NCI-H2107 (cell line): ENCODE data around the gene ANO5.
A peak's percentile ranks its signal among the peaks of the same experiment; 100 is the strongest.
"Not testable (repeated sequence)": the region's sequence is repeated elsewhere in the genome, so short reads cannot be mapped to it uniquely, and the experiment has no call there.

Source experiments
- DNase-seq: peaks from one replicate; lab custom pipeline; 2025; lab: John Stamatoyannopoulos, UW

Gene ANO5

DNA sequence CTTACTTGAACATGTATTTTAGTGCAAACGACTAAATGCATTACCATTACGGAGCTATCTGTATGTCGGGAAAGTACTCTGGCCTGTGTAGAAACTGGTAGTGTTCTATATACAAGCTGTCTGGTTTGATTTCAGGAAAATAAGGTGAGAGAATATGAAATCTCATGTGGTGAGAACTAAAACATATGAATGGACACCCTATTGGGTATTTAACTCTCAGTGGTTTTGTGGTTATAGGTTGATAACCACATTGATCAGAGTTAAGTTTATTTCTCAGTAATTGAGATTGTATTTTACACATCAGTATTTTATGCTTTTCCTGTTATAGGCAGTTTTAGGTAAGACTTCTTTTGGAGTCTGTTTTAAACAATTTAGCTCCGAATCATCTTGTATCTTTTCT lies 10.4 kb downstream of the ANO5 start:
- DNase-seq, result no peak

DNA sequence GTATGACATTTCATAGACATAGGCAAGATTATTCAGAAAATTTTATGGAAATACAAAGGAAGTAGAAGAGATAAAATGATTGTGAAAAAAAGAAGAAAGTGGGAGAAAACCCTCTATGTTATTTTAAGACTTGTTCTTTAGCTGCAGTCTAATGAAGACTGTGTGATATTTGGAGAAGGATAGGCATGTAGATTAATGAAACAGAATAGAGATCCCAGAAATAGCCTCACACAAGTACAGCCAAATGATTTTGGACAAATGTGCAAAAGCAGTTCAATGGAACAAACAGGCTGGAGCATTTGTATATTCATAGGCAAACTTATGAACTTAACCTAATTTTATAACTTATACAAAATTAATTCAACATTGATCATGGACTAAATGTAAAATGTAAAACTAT lies 14.3 kb downstream of the ANO5 start:
- DNase-seq, result no peak

DNA sequence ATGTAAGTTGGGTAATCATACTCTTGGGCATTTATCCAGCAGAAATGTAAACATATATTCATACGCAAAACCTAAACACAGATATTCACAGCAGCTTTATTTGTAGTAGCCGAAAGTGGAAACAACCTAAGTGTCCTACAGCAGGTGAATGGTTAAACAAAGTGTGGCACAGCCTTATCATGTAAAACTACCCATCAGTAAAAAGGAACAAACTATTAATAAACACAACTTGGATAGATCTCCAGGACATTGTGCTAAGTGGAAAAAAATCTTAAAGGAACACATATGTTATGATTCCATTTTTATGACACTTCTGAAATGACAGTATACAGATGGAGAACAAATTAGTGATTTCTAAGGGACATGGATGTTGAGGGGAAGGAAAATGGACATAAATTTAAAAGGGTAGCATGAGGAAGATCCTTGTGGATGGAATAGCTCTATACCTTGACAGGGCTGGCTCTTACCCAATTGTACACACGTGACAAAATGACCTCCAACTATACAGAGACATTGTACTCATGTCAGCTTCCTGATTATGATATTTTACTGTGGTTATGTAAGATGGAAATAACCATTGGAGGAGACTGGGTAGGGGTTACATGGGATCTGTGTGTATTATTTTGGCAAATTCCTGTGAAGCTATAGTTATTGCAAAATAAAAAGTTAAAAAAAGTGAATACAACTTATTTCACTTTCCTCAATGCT lies 15.4 kb downstream of the ANO5 start:
- no peak for DNase-seq

DNA sequence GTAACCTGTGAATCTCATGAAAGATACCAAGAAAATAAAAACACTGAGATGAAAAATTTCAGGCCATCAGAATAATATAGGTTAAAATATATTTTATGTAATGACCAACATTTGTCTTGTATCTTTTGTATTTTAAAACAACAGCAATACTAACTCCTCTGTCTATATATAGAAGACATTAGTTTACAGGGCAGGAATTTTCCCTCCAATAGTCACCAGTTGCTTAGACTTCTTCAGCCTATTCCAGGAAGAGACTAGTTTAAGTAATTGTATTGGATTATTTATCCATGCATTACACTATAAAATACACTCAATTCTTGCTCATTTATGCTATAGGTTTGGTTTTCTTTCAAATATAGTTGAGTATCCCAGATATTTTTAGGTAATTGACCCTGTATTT lies 24.1 kb downstream of the ANO5 start:
- no peak for DNase-seq

DNA sequence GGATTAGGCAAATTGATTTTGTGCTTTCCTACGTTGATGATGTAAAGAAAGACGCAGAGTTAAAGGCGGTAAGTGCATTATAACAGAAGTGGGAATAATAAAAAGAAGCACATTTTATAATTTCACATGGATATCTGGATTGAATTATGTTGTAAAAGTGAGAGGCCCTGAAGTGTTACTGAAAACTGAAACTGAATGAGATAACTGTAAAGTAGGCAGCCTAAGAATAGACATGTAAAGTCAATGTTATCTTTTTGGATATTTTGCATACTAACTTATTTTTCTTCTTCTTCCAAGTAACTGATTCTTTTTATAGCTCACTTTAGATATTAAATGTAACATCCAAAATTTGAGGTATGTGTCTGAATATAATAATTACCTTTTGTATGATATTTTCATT lies 28.3 kb downstream of the ANO5 start:
- DNase-seq, result no peak

DNA sequence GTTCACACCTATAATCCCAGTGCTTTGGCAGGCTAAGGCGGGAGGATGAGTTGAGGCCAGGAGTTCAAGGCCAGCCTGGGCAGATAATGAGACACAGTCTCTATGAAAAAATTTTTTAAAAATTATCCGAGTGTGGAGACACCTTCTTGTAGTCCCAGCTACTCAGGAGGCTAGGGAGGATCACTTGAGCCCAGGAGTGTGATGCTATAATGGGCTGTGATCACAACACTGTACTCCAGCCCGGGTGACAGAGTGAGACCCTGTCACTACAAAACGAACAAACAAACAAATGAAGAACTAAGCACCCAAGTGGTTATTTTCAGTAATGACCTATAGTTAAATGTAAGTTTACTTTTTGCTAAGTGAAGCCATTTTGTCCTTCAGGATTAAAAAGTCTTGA lies 32.3 kb downstream of the ANO5 start:
- DNase-seq, result no peak

DNA sequence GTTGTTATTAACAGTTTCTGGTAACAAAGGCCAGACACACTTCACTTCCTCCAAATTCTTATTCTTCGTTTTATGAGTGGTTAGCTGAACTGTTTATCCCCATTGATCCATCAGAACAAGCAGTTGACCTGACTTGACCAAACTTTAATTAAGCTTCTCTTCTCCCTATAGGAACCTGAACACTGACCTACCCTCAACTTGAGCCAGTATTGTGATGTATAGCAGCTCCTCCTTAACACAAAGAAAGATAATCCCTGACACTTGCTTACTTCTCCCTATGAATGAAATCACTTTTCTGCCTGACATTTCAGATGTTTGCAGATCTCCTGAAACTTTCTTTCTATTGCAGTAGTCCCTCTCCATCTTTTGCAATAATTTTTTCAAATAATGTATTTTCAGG lies 41.9 kb downstream of the ANO5 start:
- DNase-seq, result no peak

DNA sequence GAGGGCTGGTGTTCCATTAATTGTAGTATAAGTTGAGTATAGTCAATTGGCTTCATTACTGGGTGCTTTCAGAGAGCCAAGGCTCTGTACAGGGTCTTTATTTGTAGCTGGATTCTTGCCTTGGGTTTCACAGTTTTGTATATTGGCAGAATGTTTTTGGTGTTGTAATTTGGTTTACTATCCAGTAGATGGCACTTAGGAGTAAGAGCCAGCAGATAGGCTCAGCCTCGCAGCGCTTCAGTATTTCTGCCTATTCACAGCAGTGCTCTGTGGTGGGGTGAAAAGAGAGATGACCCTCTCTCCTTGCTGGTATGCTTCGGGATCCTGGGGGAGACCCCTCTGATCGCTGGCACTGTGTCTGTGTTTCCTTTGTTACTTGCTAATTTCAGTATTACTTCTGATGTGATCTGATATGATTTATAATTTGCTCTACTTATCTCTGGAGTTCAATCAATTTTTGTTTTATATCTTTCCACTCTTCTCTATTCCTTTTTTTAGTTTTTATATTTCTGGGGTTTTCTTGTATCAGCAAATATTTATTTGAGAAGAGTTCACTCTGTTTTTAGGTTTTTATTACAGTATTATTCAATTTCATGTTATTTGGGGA lies 52.2 kb downstream of the ANO5 start:
- no peak for DNase-seq

DNA sequence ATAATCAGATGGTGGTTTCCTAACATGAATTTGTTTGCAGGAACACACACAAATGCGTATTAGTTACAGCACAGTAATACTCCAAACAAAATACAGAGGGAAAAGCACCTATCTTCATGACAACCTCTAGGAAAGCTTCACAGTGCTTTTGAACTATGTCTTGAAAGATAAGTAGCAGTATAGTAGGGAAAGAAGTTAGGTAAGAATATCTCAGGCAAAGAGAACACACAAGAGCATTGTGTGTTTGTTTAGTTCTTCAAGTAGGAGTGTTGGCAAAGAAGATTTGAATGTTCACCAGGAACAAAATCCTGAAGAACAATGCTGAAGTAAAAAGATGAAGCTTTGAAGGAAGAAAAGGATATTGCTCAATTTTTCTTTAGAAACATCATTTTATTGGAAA lies 54.1 kb downstream of the ANO5 start:
- DNase-seq, result no peak

DNA sequence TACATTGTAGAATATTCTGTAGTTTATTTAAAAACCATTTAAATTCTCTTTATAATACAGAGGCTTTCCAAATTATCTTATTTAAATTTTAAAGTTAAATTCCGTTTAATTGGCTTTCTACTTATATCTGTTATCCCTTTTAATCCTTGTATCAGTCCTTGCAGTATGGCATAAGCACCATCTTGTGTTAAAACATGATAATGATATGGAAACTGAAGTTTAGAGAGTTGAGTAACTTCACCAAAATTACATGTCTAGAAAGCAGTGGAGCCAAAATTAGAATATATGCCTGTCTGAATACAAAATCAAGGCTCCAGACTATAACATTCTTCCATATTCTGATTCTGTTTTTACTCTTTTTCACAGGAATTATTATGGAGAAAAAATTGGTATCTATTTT lies 57.0 kb downstream of the ANO5 start:
- DNase-seq, result no peak

DNA sequence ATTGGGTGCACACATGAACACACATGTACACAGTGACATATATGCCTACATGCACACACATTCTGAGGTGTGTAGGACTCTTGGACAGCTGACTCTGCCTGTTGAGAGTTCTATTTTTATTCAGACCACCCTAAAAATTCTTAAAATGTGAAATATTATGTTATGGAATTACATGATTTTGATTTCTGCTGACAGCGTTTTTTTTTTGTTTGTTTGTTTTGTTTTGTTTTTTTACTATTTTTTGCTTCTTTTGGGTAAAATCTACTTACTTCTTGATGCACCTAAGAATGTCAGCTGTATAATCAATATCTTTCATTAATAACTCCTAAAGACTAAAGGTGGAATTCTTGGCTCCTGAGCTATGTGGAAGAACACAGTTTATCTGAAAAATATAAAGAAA lies 64.0 kb downstream of the ANO5 start:
- no peak for DNase-seq

DNA sequence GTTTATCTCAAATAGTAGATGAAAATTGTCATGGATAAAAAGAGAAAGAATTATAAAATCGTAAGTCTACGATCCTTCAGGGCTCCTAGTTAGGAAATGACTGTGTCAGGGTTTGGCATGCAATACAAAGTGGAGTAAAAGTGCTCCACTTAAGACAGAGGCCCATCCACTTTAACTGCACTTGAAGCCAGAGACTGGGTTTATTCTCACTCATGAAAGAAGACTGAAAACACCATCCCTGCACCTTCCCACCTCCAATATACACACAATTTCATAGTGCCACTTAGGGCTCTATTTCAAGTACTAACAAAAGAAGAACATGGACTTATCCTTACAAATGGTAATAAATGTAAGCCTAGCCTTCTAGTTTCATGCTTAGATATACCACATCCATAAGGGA lies 70.7 kb downstream of the ANO5 start:
- no peak for DNase-seq

DNA sequence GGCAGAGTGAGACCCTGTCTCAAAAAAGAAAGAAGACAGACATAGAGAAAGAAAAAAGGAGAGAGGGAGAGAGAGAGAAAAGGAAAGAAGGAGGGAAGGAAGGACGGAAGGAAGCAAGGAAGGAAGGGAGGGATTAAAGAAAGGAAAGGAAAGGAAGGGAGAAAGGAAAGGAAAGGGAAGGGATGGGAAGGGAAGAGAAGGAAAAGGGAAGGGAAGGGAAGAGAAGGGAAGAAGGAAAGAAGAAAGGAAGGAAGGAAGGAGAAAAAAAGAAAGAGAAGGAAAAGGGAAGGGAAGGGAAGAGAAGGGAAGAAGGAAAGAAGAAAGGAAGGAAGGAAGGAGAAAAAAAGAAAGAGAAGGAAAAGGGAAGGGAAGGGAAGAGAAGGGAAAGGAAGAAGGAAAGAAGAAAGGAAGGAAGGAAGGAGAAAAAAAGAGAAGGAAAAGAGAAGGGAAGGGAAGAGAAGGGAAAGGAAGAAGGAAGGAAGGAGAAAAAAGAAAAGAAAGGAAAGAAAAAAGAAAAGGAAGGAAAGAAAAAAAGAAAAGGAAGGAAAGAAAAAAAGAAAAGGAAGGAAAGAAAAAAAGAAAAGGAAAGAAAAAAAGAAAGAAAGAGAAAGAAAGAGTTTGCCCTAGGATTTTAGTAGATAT lies 76.2 kb downstream of the ANO5 start:
- DNase-seq, result not testable (repeated sequence)

DNA sequence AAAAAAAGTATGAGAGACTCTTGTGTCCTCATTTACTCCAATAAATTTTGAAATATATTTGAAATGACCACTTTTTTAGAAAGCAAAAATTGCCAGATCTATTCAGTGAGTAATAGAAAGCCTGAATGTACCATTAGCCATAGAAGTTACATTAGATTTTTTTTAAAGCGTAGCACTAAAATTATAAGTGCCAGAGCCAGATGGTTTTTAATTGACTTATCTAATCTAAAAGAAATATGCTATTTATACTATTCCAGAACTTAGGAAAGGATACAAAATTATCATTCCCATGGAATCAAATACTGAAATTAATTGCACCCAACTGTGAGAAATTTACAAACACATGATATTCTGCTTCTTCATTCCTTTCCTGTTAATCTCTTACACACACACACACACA lies 80.9 kb downstream of the ANO5 start:
- DNase-seq, result no peak

DNA sequence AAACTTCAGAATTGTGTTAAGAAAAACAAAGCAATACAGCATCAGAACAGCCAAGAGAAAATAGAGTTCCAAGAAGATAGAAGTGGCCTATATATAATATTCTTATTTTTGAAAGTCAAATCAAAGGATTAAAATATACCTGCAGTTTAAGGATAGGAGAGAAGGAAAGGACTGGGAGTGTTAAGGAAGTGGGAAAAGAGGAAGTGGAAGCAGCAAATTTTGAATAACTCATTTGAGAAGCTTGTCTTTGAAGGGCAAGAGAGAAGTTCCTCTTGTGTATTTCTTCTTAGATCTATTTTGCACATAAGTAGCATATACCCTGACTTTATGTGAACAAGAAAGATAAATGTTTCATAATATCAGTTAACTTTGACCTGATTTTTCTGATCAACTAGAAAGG lies 82.7 kb downstream of the ANO5 start:
- DNase-seq, result no peak

DNA sequence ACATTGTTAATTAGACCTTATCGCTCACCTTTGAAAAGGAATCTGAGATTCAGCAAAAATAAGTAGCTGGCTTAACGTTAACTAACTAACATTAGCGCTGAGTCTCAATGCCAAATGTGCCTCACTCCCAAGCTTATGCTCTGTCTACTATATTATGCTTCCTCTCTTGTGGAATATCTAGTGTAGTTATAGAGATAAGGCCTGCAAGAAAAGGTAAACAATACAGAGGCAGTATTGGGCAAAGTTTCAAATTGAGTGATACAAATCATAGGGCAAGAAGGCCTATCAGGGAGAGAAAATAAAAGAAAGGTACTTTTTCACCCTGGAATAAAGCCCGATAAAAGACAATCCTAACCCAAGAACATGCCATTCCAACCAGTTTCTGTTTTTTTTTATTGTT lies 83.7 kb downstream of the ANO5 start:
- no peak for DNase-seq

DNA sequence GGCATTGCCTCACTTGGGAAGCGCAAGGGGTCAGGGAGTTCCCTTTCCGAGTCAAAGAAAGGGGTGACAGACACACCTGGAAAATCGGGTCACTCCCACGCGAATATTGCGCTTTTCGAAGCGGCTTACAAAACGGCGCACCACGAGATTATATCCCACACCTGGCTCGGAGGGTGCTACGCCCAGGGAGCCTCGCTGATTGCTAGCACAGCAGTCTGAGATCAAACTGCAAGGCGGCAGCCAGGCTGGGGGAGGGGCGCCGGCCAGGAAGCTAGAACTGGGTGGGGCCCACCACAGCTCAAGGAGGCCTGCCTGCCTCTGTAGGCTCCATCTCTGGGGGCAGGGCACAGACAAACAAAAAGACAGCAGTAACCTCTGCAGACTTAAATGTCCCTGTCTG lies 92.1 kb downstream of the ANO5 start:
- not testable (repeated sequence) for DNase-seq

DNA sequence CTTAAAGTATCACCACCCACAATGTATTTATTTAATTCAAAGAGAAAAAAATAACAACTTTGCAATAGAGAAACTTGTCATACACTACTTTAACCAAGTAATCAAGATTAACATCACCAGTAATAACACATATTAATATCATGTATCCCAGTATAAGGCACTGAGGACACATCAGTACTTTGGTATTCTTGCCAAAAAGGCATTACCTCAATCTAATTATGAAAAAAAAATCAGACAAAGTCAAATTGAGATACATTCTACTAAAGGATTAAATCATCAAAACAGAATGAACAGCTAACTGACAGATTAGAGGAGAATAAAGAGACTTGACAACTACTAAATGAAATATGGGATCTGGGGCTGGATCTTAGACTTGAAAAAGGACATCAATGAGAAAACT lies 109.5 kb downstream of the ANO5 start:
- DNase-seq, result no peak

DNA sequence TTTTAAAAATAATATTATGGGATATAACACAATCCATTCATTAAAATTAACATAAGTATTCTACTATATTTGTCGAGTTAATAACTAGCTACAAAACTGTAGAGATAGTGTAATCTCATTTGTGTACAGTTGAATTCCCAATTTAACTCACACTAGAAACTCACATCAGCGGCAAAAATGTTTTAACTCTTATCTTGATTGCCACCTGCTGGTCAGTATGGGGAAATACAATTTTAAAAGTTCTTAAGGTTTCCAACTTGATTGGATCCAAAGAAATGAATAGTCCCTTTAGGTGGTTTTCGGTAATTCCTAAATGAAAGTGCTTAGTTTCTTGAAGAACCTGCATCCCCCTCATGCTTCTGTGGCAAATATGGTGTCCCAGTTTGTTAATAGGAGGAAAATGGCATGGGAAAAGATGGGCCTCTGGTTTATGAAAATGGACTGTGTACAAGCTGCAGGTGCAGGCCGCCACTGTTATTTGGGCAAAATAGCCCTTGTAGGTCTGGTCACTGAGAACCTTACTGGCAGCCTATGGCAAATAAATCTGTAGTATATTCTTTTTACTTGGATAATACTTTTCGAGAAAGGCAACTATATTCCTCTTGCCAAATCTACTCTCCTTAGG lies 111.6 kb downstream of the ANO5 start:
- peak; percentile 31 for DNase-seq

DNA sequence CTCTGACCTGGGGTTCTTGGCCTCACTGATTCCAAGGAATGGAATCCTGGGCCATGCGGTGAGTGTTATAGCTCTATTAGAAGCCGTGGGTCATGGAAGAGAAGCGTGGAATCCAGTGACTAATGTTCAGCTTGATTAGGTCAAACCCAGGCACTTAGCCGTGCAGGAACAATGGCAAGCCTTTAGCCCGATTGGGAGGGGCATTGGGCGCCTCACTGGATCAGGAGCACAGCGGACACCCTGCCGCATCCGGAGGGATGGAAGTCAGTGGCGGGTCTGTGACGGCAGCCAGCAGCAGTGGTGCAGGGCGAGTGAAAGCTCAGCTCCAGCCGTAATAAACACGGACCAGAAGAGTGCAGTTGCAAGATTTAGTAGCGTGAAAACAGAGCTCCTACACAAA lies 124.8 kb downstream of the ANO5 start:
- no peak for DNase-seq

DNA sequence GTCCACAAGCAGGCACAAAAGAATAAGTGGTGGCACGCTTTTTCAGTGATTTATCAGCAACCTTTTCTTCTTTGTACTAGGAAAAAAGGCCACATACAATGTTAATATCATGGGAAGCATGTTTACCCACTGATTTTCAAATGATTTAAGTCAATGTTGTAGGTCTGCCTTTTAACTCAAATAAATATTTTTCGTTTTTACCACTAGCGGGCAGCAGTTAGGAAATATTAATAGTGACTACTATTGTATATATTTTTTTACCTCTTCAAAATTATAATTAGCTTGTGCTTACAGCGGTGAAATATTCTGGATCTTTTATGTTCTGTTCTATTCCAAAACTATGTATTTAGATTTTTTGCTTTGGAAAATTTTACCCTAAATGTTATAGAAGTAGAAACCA lies 138.9 kb downstream of the ANO5 start:
- DNase-seq, result no peak
